IMR-90 (cell line): ENCODE data around the gene SNRNP200. TPM values are rescaled to one million over a fixed set of nuclear protein-coding genes. Genes with fewer than 3 reads are reported as not detected.

Source experiments
- ATAC-seq: fragments of 200-7000 bp; cut with Tn5 transposase; 2 replicates; pipeline ENCODE4 v1.9.1; 2020; ENCODE audit warnings: low read depth, mild to moderate bottlenecking, moderate library complexity
- BruUV-seq: library from RNA; stranded (reverse); fragments of 400-500 nt; replicated peaks from 2 replicates; lab custom pipeline; 2021; lab: Mats Ljungman, UMichigan
- CTCF ChIA-PET: fragments of 300-600 bp; formaldehyde crosslinking; extraction: SDS; loops from one replicate; lab custom pipeline; 2021; ENCODE audit warnings: antibody characterized with exemption; lab: Yijun Ruan, JAX
- POLR2A ChIA-PET: fragments of 300-600 bp; sonication (Branson Sonifier 250); formaldehyde crosslinking; loops from one replicate; lab custom pipeline; 2022; ENCODE audit warnings: antibody characterized with exemption; ENCODE audit not compliant: unreplicated experiment; lab: Charles Lee
- DNase-seq: peaks from one replicate; pipeline ENCODE4 v3.0.0; 2013
- H2AFZ ChIP-seq: replicated peaks from 2 replicates; pipeline ENCODE3; 2013; ENCODE audit warnings: low read length, mild to moderate bottlenecking; ENCODE audit not compliant: poor library complexity
- H2AK5ac ChIP-seq: 2 replicates; pipeline ENCODE4 v1.6.1; 2013; ENCODE audit warnings: low read depth, low read length, inconsistent platforms
- H2AK9ac ChIP-seq: replicated peaks from 2 replicates; pipeline ENCODE3; 2013; ENCODE audit warnings: mild to moderate bottlenecking, low read depth, low read length, moderate library complexity; ENCODE audit not compliant: poor library complexity
- H2BK120ac ChIP-seq: 2 replicates; pipeline ENCODE4 v1.6.1; 2013; ENCODE audit warnings: low read depth, low read length, inconsistent platforms
- H2BK15ac ChIP-seq: 3 replicates; pipeline ENCODE4 v1.6.1; 2013; ENCODE audit warnings: low read depth, low read length, inconsistent platforms
- H2BK20ac ChIP-seq: 2 replicates; pipeline ENCODE4 v1.6.1; 2013; ENCODE audit warnings: low read depth, mild to moderate bottlenecking, inconsistent platforms, low read length, moderate library complexity
- H2BK5ac ChIP-seq: 2 replicates; pipeline ENCODE4 v1.6.1; 2013; ENCODE audit warnings: mild to moderate bottlenecking, low read depth, low read length, inconsistent platforms; ENCODE audit not compliant: poor library complexity, severe bottlenecking
- H3K14ac ChIP-seq: replicated peaks from 2 replicates; pipeline ENCODE4 v1.6.1; 2013; ENCODE audit warnings: low read depth, low read length, inconsistent platforms
- H3K18ac ChIP-seq: 2 replicates; pipeline ENCODE4 v1.6.1; 2013; ENCODE audit warnings: low read depth, low read length, control low read depth
- H3K23ac ChIP-seq: 2 replicates; pipeline ENCODE4 v1.6.1; 2013; ENCODE audit warnings: low read depth, low read length, inconsistent platforms
- H3K27ac ChIP-seq: 2 replicates; pipeline ENCODE4 v1.5.1; 2013; ENCODE audit warnings: mild to moderate bottlenecking, control low read depth, low read length; ENCODE audit not compliant: insufficient read depth
- H3K27me3 ChIP-seq: 2 replicates; pipeline ENCODE4 v1.6.1; 2013; ENCODE audit warnings: low read length; ENCODE audit not compliant: control insufficient read depth, insufficient read depth
- H3K36me3 ChIP-seq: 2 replicates; pipeline ENCODE4 v1.6.1; 2013; ENCODE audit warnings: low read length, mixed read lengths; ENCODE audit not compliant: control insufficient read depth, insufficient read depth
- H3K4ac ChIP-seq: 2 replicates; pipeline ENCODE4 v1.6.1; 2013; ENCODE audit warnings: low read depth, low read length, inconsistent platforms
- H3K4me1 ChIP-seq: 2 replicates; pipeline ENCODE4 v1.6.1; 2013; ENCODE audit warnings: low read length, mixed read lengths; ENCODE audit not compliant: control insufficient read depth, insufficient read depth
- H3K4me2 ChIP-seq: 2 replicates; pipeline ENCODE4 v1.6.1; 2013; ENCODE audit warnings: low read depth, mild to moderate bottlenecking, control low read depth, low read length, moderate library complexity
- H3K4me3 ChIP-seq: 2 replicates; pipeline ENCODE4 v1.5.1; 2013; ENCODE audit warnings: low read depth, mild to moderate bottlenecking, control low read depth, low read length, moderate library complexity; ENCODE audit not compliant: insufficient read depth
- H3K56ac ChIP-seq: 2 replicates; pipeline ENCODE4 v1.6.1; 2013; ENCODE audit warnings: low read length, inconsistent platforms; ENCODE audit not compliant: insufficient read depth; ENCODE audit errors: extremely low read depth
- H3K79me1 ChIP-seq, 2 experiments: 2 replicates each; pipeline ENCODE4 v1.6.1; 2013; ENCODE audit warnings: low read length in 2 of 2, inconsistent platforms in 1 of 2, low read depth in 1 of 2
- H3K9ac ChIP-seq: 2 replicates; pipeline ENCODE4 v1.6.1; 2013; ENCODE audit warnings: low read depth, low read length, control low read depth
- H3K9me1 ChIP-seq: 2 replicates; pipeline ENCODE4 v1.6.1; 2013; ENCODE audit warnings: low read length, inconsistent platforms; ENCODE audit not compliant: insufficient read depth
- H3K9me3 ChIP-seq: 2 replicates; pipeline ENCODE4 v1.6.1; 2013; ENCODE audit warnings: low read length; ENCODE audit not compliant: control insufficient read depth, insufficient read depth
- H4K20me1 ChIP-seq: 2 replicates; pipeline ENCODE4 v1.6.1; 2013; ENCODE audit warnings: low read length, inconsistent platforms; ENCODE audit not compliant: insufficient read depth
- H4K5ac ChIP-seq: 2 replicates; pipeline ENCODE4 v1.6.1; 2013; ENCODE audit warnings: mild to moderate bottlenecking, low read depth, low read length, control low read depth
- H4K8ac ChIP-seq, 2 experiments: 2 replicates each; pipeline ENCODE4 v1.6.1; 2013; ENCODE audit warnings: low read depth in 2 of 2, low read length in 2 of 2, control low read depth in 1 of 2, inconsistent platforms in 1 of 2
- H4K91ac ChIP-seq: 2 replicates; pipeline ENCODE4 v1.6.1; 2013; ENCODE audit warnings: low read depth, low read length, inconsistent platforms; ENCODE audit not compliant: insufficient read depth
- BHLHE40 ChIP-seq: fragments of 150-350 bp; IDR thresholded peaks from 2 replicates; pipeline ENCODE4 v1.6.1; 2016; ENCODE audit warnings: mild to moderate bottlenecking, low read depth, low read length
- CEBPB ChIP-seq: IDR thresholded peaks from 2 replicates; pipeline ENCODE4 v1.6.1; 2012; ENCODE audit warnings: low read depth, low read length, improper control_type of control experiment
- CHD1 ChIP-seq: IDR thresholded peaks from 2 replicates; pipeline ENCODE4 v1.6.1; 2012; ENCODE audit warnings: low read depth, low read length, improper control_type of control experiment
- ELK1 ChIP-seq: fragments of 150-350 bp; IDR thresholded peaks from 2 replicates; pipeline ENCODE4 v1.6.1; 2016; ENCODE audit warnings: low read depth, mild to moderate bottlenecking, low read length, moderate library complexity, borderline replicate concordance
- FOS ChIP-seq: fragments of 150-350 bp; IDR thresholded peaks from 2 replicates; pipeline ENCODE4 v1.6.1; 2016; ENCODE audit warnings: low read depth, low read length
- MAFK ChIP-seq: IDR thresholded peaks from 2 replicates; pipeline ENCODE4 v1.6.1; 2012; ENCODE audit warnings: low read depth, low read length, improper control_type of control experiment
- MAZ ChIP-seq: IDR thresholded peaks from 2 replicates; pipeline ENCODE4 v1.6.1; 2012; ENCODE audit warnings: low read depth, mild to moderate bottlenecking, low read length, improper control_type of control experiment, moderate library complexity, borderline replicate concordance
- MXI1 ChIP-seq: IDR thresholded peaks from 2 replicates; pipeline ENCODE4 v1.6.1; 2012; ENCODE audit warnings: low read depth, mild to moderate bottlenecking, low read length, moderate library complexity, borderline replicate concordance
- NFE2L2 ChIP-seq: fragments of 150-350 bp; IDR thresholded peaks from 2 replicates; pipeline ENCODE4 v1.6.1; 2016; ENCODE audit warnings: low read depth, mild to moderate bottlenecking, low read length
- POLR2A ChIP-seq: IDR thresholded peaks from 2 replicates; pipeline ENCODE4 v1.6.1; 2012; ENCODE audit warnings: mild to moderate bottlenecking, low read depth, low read length
- RAD21 ChIP-seq: IDR thresholded peaks from 2 replicates; pipeline ENCODE4 v1.6.1; 2012; ENCODE audit warnings: low read length, improper control_type of control experiment
- RCOR1 ChIP-seq: IDR thresholded peaks from 2 replicates; pipeline ENCODE4 v1.6.1; 2012; ENCODE audit warnings: mild to moderate bottlenecking, low read length, improper control_type of control experiment; ENCODE audit not compliant: insufficient replicate concordance
- RFX5 ChIP-seq: IDR thresholded peaks from 2 replicates; pipeline ENCODE4 v1.8.0; 2012; ENCODE audit warnings: low read depth, mild to moderate bottlenecking, low read length, moderate library complexity
- SMC3 ChIP-seq: fragments of 150-350 bp; IDR thresholded peaks from 2 replicates; pipeline ENCODE4 v1.6.1; 2016; ENCODE audit warnings: low read depth, mild to moderate bottlenecking, antibody characterized with exemption, low read length, moderate library complexity
- USF2 ChIP-seq: fragments of 150-350 bp; IDR thresholded peaks from 2 replicates; pipeline ENCODE4 v1.6.1; 2017; ENCODE audit warnings: mild to moderate bottlenecking, antibody characterized with exemption, low read length, low read depth
- WGBS, 2 experiments: methylation state at CpG; one replicate each; pipeline versions ENCODE4 v1.1.5 to v1.1.7; 2013; ENCODE audit warnings: missing lambda C conversion rate in 2 of 2; ENCODE audit not compliant: insufficient read length in 1 of 2; ENCODE audit errors: extremely low coverage in 2 of 2; 5-methylcytosine and 5-hydroxymethylcytosine counted together
- dilution Hi-C: fragments of 300-500 bp; cut with HindIII; formaldehyde crosslinking; loops from one replicate; pipeline ENCODE4 v1.14.3; 2018; ENCODE audit warnings: low sequenced_read_pairs; ENCODE audit not compliant: unreplicated experiment
- in situ Hi-C: fragments of 300-500 bp; cut with MboI; formaldehyde crosslinking; loops from 3 replicates; pipeline ENCODE4 v1.14.3; 2019; ENCODE audit warnings: low sequenced_read_pairs, inconsistent platforms, mixed read lengths
- intact Hi-C: fragments of 100-400 bp; cut with micrococcal nuclease; formaldehyde crosslinking; loops from 2 replicates; pipeline ENCODE4 v1.10.0; 2022
- polyA plus RNA-seq, 3 experiments: library from polyadenylated mRNA; depleted of rRNA; stranded (reverse); fragments of >200 nt; gene quantifications; 2 replicates each; pipeline ENCODE4 v1.2.3, GENCODE V29; 2012; ENCODE audit warnings: low replicate concordance in 1 of 3
- total RNA-seq: library from RNA; depleted of rRNA; stranded (reverse); fragments of >200 nt; gene quantifications from 2 replicates; pipeline ENCODE4 v1.2.3, GENCODE V29; 2012

SNRNP200 gene
- total and polyA plus RNA-seq, 2 of the 4 experiments (the other 2 are of a cell fraction): 44.1 to 108 TPM

GRCh38 chr2:96267159-96267971 is 38.0 kb downstream of the SNRNP200 start:
- in situ Hi-C loops: loop anchor here (10.0 to 25.0 kb wide), 2 partner anchors 133 to 255 kb away; partner anchors contain the start of gene ASTL
- CTCF ChIA-PET: interaction anchor here (0.6 to 1.1 kb wide), 7 partner anchors 9 to 245 kb away, joined by 3 to 6 read pairs (median 3); no protein-coding TSS in a partner anchor
- TF ChIP-seq RCOR1: no peak
- peak; percentile 40 for TF ChIP-seq SMC3
- TF ChIP-seq MXI1: no peak
- no peak for TF ChIP-seq RFX5
- no peak for TF ChIP-seq BHLHE40
- TF ChIP-seq CEBPB: no peak
- TF ChIP-seq MAZ: no peak
- no peak for TF ChIP-seq USF2
- peak; percentile 63 for TF ChIP-seq RAD21
- no peak for TF ChIP-seq CHD1
- no peak for TF ChIP-seq MAFK
- TF ChIP-seq NFE2L2: no peak
- no peak for TF ChIP-seq ELK1
- TF ChIP-seq FOS: no peak
- no peak for TF ChIP-seq POLR2A

More at GRCh38 chr2:96267159-96267971, 38.0 kb downstream of the SNRNP200 start:
- intact Hi-C loops: loop anchor here (2.0 to 5.0 kb wide), 2 partner anchors 241 to 275 kb away; partner anchors contain the start of gene ANKRD36C
- H3K18ac ChIP-seq: no peak overlapping the region
- 90% methylated on average over 2 of the region's 12 CpGs; no CpG with 5 or more reads in 1 of the 2 experiments for WGBS, 2 experiments
- POLR2A ChIA-PET: interaction anchor here (0.8 kb wide), 1 partner anchor 8 kb away, joined by 4 read pairs; no protein-coding TSS in a partner anchor
- H2AK9ac ChIP-seq: peak overlapping the region; percentile 33
- H2AFZ ChIP-seq: no peak overlapping the region
- no peak overlapping the region for H2BK20ac ChIP-seq
- DNase-seq (peak; percentile 37), ATAC-seq (no peak)
- peaks cover 14% of the 10 kb centered on the region for H3K9me1 ChIP-seq
- dilution Hi-C loops: no loop called here
- H4K5ac ChIP-seq: no peak overlapping the region
- H3K9me3 ChIP-seq: no peaks in the 10 kb centered on the region
- H4K8ac ChIP-seq: no peak overlapping the region
- peaks cover 29% of the 10 kb centered on the region for H3K36me3 ChIP-seq
- no peak overlapping the region for H2BK15ac ChIP-seq
- H2BK5ac ChIP-seq: no peak overlapping the region
- H3K4me1 ChIP-seq: peaks cover 5% of the 10 kb centered on the region
- no peak overlapping the region for H3K56ac ChIP-seq
- no peak overlapping the region for H3K4me3 ChIP-seq
- peak overlapping the region; percentile 89; the same call in 1 of the 2 replicates for H3K9ac ChIP-seq
- H4K20me1 ChIP-seq: peaks cover 36% of the 10 kb centered on the region
- no peak overlapping the region for H2BK120ac ChIP-seq
- BruUV-seq: no TSS peak
- H3K14ac ChIP-seq: no peak overlapping the region
- H3K27me3 ChIP-seq: no peaks in the 10 kb centered on the region
- H3K27ac ChIP-seq: no peak overlapping the region
- H3K23ac ChIP-seq: no peak overlapping the region
- peak overlapping the region; percentile 11; the same call in 1 of the 2 replicates for H3K4me2 ChIP-seq
- H3K79me1 ChIP-seq: peaks cover 26 to 59% of the 10 kb centered on the region in 2 experiments
- H4K91ac ChIP-seq: no peak overlapping the region
- H2AK5ac ChIP-seq: no peak overlapping the region
- no peak overlapping the region for H3K4ac ChIP-seq
